ENCODE data around the gene H6PD.

- TF ChIP-seq GATA2 (IDR thresholded peaks at IDR 0.05; ENCODE audit: low read depth, low read length), result peak; percentile 26; the same call in 1 of the 2 replicates
- no peak for TF ChIP-seq GATA3 (IDR thresholded peaks at IDR 0.05; ENCODE audit: low read depth, low read length)
These were observed 76.9 kb downstream of the H6PD start for GRCh38 chr1:9311479-9311878.
